ENCODE data around the gene LRRC59.
A peak's percentile ranks its signal among the peaks of the same experiment; 100 is the strongest.

GRCh38 chr17:50397111-50397918 lies at the start of gene LRRC59:
- TF ChIP-seq POLR2AphosphoS5 (IDR thresholded peaks at IDR 0.05) (peak; percentile 95 to 96), CTCF (IDR thresholded peaks at IDR 0.05) (peak in 2 of 3 experiments; percentile 98), POLR2A (IDR thresholded peaks at IDR 0.05; ENCODE audit: low read depth) (peak; percentile 72)
